GM12873 (cell line): ENCODE data around the gene TOE1.
A peak's percentile ranks its signal among the peaks of the same experiment; 100 is the strongest.

Experiments
- CTCF ChIP-seq: IDR thresholded peaks from 2 replicates; pipeline ENCODE4 v1.5.1; 2012; ENCODE audit warnings: low read depth, mild to moderate bottlenecking, moderate library complexity, low read length, control low read depth; ENCODE audit not compliant: insufficient read depth; ENCODE audit errors: missing control alignments

Gene TOE1

GRCh38 chr1:45328680-45329079, 11.3 kb upstream of the TOE1 start:
- TF ChIP-seq CTCF, result no peak

GRCh38 chr1:45329445-45329844, 10.5 kb upstream of the TOE1 start:
- no peak for TF ChIP-seq CTCF

- no peak for TF ChIP-seq CTCF
These were observed 8.3 kb upstream of the TOE1 start for GRCh38 chr1:45331436-45332345.

DNA sequence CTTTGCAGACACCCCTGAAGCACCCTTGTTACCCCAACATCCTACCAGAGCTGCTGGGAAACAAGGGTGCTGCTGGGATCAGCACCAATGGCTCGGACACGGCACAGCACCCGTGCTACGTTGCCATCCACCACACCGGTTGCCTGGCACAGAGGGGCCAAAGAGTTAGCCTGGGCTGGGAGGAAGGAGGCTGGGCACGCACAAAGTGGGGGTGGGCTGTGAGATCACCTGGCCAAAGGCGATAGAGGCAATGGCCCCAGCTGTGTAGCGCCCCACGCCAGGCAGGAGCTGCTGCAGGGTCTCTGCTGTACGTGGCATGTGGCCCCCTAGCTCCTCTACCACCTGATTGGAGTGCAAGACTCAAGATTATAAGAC, 7.6 kb upstream of the TOE1 start:
- TF ChIP-seq CTCF, result no peak

DNA sequence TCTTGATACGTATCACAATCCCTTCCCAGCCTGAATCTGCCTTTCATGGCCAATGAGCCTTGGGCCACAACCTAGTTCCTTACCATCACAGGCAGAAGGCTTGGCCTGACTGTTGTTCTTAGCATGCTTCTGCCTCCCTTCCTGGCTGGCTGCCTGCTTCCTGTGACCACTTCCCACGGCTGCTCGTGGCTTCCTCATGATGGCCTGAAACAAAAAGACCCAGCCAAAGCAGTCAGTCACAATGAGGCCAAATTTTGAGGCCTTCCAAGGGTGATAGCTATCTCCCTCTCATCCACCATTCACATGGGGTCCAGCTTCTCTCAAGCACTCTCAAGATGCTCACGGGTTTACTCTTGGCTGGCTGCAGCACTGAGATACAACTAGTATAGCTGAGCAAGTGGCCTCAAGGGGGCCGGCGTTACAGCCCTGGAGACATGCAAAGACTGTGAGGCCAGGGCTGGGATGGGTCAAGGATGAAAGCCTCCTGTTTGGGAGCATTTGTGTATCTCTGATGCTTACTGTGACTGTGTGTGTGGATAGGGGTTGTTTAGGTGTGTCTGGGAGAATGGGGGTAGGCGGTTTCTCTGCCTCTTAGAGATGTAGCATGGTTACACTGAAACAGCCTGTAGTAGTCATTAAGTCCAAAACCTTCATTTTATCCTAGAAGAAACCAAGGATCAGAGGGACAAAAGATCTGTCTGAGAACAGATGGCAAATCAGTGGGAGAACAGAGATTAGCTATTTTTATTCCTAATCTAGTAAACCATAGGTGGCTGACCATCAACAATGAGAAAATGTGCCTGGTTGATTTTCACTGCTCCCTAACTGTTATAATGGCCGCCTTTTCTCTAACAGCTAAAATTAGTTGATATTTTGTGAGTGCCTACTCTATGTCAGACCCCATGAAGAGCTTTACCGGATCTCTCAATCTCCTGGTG, 5.4 kb upstream of the TOE1 start:
- peak; percentile 4 for TF ChIP-seq CTCF

DNA sequence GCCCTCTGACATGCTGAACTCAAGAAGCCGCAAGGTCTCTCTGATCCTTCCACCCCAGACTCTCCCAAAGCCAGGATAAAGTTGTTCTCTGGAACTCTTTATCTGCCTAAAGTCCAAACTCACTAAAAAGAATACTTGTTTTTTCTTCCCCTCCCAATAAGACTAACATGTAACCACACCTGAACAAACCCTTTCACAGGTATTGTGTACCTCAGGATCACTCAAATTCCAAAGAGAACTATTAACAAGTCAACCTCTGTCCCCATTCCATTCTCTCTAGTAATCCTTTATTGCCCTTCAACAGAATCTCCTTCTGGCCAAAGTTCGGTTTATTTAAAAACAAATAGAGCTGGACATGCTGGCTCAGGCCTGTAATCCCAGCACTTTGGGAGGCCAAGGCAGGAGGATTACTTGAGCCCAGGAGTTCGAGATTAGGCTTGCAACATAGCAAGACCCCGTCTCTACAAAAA, 4.1 kb upstream of the TOE1 start:
- TF ChIP-seq CTCF, result no peak
